CD14-positive monocyte (primary cell): Measurements from ENCODE around the gene TMEM150C. TPM values are rescaled to one million over a fixed set of nuclear protein-coding genes. Genes with fewer than 3 reads are reported as not detected.

Experiments used
- DNase-seq, 3 donors: peaks; one replicate each; pipeline ENCODE4 v3.0.0-alpha.2; 2011 to 2022
- H2AFZ ChIP-seq: 2 replicates; pipeline ENCODE4 v1.6.0; 2012; ENCODE audit warnings: mild to moderate bottlenecking, low read depth, low read length, inconsistent platforms; ENCODE audit not compliant: insufficient read depth, poor library complexity, severe bottlenecking
- H3K27ac ChIP-seq, 2 donors: 1 replicate in 1 of 2; 2 replicates in 1 of 2; pipeline ENCODE4 v1.5.1; 2012 to 2013; ENCODE audit warnings: low read length in 2 of 2, control low read depth in 1 of 2, inconsistent platforms in 1 of 2, low read depth in 1 of 2, mild to moderate bottlenecking in 1 of 2
- H3K27me3 ChIP-seq, 2 donors: one replicate each; pipeline versions ENCODE4 v1.6.0 to v1.6.1; 2011 to 2013; ENCODE audit warnings: low read length in 2 of 2; ENCODE audit not compliant: control insufficient read depth in 2 of 2, insufficient read depth in 2 of 2
- H3K36me3 ChIP-seq, 2 donors: replicated peaks in 1 of 2; 1 replicate in 1 of 2; 2 replicates in 1 of 2; pipeline versions ENCODE4 v1.5.1 to v1.6.1; 2012 to 2013; ENCODE audit warnings: low read length in 2 of 2, control low read depth in 1 of 2, inconsistent platforms in 1 of 2, mild to moderate bottlenecking in 1 of 2; ENCODE audit not compliant: insufficient read depth in 2 of 2, control insufficient read depth in 1 of 2
- H3K4me1 ChIP-seq, 2 donors: 1 replicate in 1 of 2; 2 replicates in 1 of 2; pipeline versions ENCODE4 v1.5.1 to v1.6.1; 2012 to 2013; ENCODE audit warnings: low read length in 2 of 2, control low read depth in 1 of 2, inconsistent platforms in 1 of 2, mild to moderate bottlenecking in 1 of 2, moderate library complexity in 1 of 2; ENCODE audit not compliant: insufficient read depth in 2 of 2, control insufficient read depth in 1 of 2
- H3K4me2 ChIP-seq: replicated peaks from 2 replicates; pipeline ENCODE3; 2012; ENCODE audit warnings: low read length, moderate library complexity, mild to moderate bottlenecking; ENCODE audit not compliant: poor library complexity, severe bottlenecking; ENCODE audit errors: extremely low read depth
- H3K4me3 ChIP-seq, 3 experiments: fragments of 200-600 bp in 1 of 3; sonication (generic) in 1 of 3; replicated peaks in 1 of 3; 1 replicate in 2 of 3; 2 replicates in 1 of 3; pipeline ENCODE4 v1.5.1; 2011 to 2013; ENCODE audit warnings: low read length in 3 of 3, mild to moderate bottlenecking in 3 of 3, control low read depth in 2 of 3, low read depth in 2 of 3, inconsistent platforms in 1 of 3, moderate library complexity in 1 of 3
- H3K79me2 ChIP-seq: 2 replicates; pipeline ENCODE4 v1.6.0; 2012; ENCODE audit warnings: mild to moderate bottlenecking, control low read depth, inconsistent platforms, low read length, moderate library complexity; ENCODE audit not compliant: insufficient read depth
- H3K9ac ChIP-seq: 2 replicates; pipeline ENCODE4 v1.6.0; 2017; ENCODE audit warnings: low read length, mild to moderate bottlenecking; ENCODE audit not compliant: insufficient read depth, poor library complexity, severe bottlenecking
- H3K9me3 ChIP-seq, 2 donors: replicated peaks in 1 of 2; 1 replicate in 1 of 2; 2 replicates in 1 of 2; pipeline versions ENCODE4 v1.5.1 to v1.6.1; 2012 to 2013; ENCODE audit warnings: low read length in 2 of 2, control low read depth in 1 of 2; ENCODE audit not compliant: control insufficient read depth in 1 of 2, insufficient read depth in 1 of 2
- H4K20me1 ChIP-seq: 2 replicates; pipeline ENCODE4 v1.6.0; 2012; ENCODE audit warnings: mild to moderate bottlenecking, low read length, control low read depth, moderate library complexity; ENCODE audit not compliant: insufficient read depth
- H3K27ac Mint-ChIP-seq, 7 donors: one replicate each; pipeline ENCODE4 v1.8.0; 2020; ENCODE audit warnings: mild to moderate bottlenecking in 7 of 7, mixed read lengths in 7 of 7, moderate library complexity in 6 of 7, inconsistent platforms in 2 of 7
- H3K27me3 Mint-ChIP-seq, 3 donors: one replicate each; pipeline ENCODE4 v1.8.0; 2021 to 2022; ENCODE audit warnings: low read depth in 3 of 3, mild to moderate bottlenecking in 3 of 3, mixed read lengths in 3 of 3, moderate library complexity in 3 of 3, inconsistent platforms in 1 of 3
- H3K36me3 Mint-ChIP-seq, 2 donors: one replicate each; pipeline ENCODE4 v1.8.0; 2020; ENCODE audit warnings: mixed read lengths in 2 of 2, inconsistent platforms in 1 of 2, mild to moderate bottlenecking in 1 of 2
- H3K4me1 Mint-ChIP-seq: one replicate; pipeline ENCODE4 v1.8.0; 2020; ENCODE audit warnings: mild to moderate bottlenecking, mixed read lengths
- H3K4me3 Mint-ChIP-seq, 2 donors: one replicate each; pipeline ENCODE4 v1.8.0; 2020; ENCODE audit warnings: mild to moderate bottlenecking in 2 of 2, mixed read lengths in 2 of 2, moderate library complexity in 1 of 2
- H3K9me3 Mint-ChIP-seq, 7 donors: one replicate each; pipeline ENCODE4 v1.8.0; 2020 to 2022; ENCODE audit warnings: mixed read lengths in 7 of 7, mild to moderate bottlenecking in 6 of 7, moderate library complexity in 6 of 7, inconsistent platforms in 2 of 7
- WGBS: methylation state at CpG from one replicate; pipeline ENCODE4 v1.1.5; 2013; ENCODE audit warnings: missing lambda C conversion rate; ENCODE audit not compliant: insufficient coverage; 5-methylcytosine and 5-hydroxymethylcytosine counted together
- intact Hi-C, 2 donors: fragments of 100-400 bp; cut with micrococcal nuclease; formaldehyde crosslinking; loops; one replicate each; pipeline versions ENCODE4 v1.15.0 to v1.15.1; 2023
- polyA plus RNA-seq, 3 donors: library from polyadenylated mRNA; depleted of rRNA in 1 of 3; unstranded in 2 of 3; stranded (reverse) in 1 of 3; fragments of 300-500 nt in 2 of 3; fragments of >200 nt in 1 of 3; fragmentation: Illumina TruSeq in 2 of 3; gene quantifications; 1 replicate in 2 of 3; 2 replicates in 1 of 3; pipeline ENCODE4 v1.2.3, GENCODE V29; 2012 to 2021
- TF ChIP-seq, protein P1 (sequence below): fragments of 200-600 bp; IDR thresholded peaks from one replicate; pipeline ENCODE4 v1.8.0; 2022; ENCODE audit warnings: antibody characterized with exemption, mild to moderate bottlenecking

Gene TMEM150C
- polyA plus RNA-seq, 3 donors: not detected

DNA sequence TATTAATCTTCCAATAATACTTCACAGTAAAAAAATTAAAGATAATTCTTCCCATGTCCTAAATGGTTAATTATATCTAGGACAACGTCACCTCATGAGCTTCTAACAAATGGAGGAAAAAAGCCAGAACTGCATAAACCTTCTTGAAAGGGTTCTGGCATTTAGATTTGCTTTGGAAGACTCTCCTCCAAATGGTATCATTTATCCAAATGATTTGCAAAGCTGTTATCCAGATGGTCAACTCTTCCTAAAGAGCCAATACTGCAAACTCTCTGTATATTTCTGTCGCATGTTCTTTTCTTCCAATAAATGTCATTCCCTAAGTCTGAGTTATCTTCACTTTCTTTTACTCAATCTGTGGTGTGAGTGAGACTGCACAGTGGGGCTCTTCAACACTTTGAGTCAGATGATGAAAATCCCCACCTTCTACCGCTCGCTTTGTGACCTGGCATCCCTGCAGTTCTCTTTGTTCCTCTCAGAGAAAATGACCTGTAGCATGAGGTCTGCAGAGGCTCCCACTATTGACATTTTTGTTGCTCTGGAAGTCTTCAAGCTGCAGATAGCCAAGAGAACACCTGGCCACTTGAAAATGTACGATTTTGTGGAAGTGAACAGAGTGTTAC, 52.9 kb downstream of the TMEM150C start:
- Mint-ChIP-seq H3K36me3 (no peaks in the 10 kb centered on the region), H3K9me3 (peaks cover 0 to 10% (median 0%) of the 10 kb centered on the region in 7 donors), H3K27me3 (peaks cover 0 to 2% (median 2%) of the 10 kb centered on the region in 3 donors), H3K27ac (no peak overlapping the region), H3K4me1 (no peaks in the 10 kb centered on the region), H3K4me3 (no peak overlapping the region)
- H3K4me1 ChIP-seq: no peaks in the 10 kb centered on the region
- no peak overlapping the region for H3K4me2 ChIP-seq
- no peaks in the 10 kb centered on the region for H3K36me3 ChIP-seq
- 90% methylated on average over 2 of the region's 5 CpGs for WGBS
- H3K9me3 ChIP-seq: no peaks in the 10 kb centered on the region
- no peaks in the 10 kb centered on the region for H3K27me3 ChIP-seq
- intact Hi-C loops: no loop called here
- H3K79me2 ChIP-seq: no peaks in the 10 kb centered on the region
- no peaks in the 10 kb centered on the region for H4K20me1 ChIP-seq
- no peak for DNase-seq
- no peak overlapping the region for H3K4me3 ChIP-seq
- no peak overlapping the region for H3K27ac ChIP-seq
- TF ChIP-seq, protein P1, sequence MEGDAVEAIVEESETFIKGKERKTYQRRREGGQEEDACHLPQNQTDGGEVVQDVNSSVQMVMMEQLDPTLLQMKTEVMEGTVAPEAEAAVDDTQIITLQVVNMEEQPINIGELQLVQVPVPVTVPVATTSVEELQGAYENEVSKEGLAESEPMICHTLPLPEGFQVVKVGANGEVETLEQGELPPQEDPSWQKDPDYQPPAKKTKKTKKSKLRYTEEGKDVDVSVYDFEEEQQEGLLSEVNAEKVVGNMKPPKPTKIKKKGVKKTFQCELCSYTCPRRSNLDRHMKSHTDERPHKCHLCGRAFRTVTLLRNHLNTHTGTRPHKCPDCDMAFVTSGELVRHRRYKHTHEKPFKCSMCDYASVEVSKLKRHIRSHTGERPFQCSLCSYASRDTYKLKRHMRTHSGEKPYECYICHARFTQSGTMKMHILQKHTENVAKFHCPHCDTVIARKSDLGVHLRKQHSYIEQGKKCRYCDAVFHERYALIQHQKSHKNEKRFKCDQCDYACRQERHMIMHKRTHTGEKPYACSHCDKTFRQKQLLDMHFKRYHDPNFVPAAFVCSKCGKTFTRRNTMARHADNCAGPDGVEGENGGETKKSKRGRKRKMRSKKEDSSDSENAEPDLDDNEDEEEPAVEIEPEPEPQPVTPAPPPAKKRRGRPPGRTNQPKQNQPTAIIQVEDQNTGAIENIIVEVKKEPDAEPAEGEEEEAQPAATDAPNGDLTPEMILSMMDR: no peak
- no peak overlapping the region for H2AFZ ChIP-seq
- no peak overlapping the region for H3K9ac ChIP-seq

DNA sequence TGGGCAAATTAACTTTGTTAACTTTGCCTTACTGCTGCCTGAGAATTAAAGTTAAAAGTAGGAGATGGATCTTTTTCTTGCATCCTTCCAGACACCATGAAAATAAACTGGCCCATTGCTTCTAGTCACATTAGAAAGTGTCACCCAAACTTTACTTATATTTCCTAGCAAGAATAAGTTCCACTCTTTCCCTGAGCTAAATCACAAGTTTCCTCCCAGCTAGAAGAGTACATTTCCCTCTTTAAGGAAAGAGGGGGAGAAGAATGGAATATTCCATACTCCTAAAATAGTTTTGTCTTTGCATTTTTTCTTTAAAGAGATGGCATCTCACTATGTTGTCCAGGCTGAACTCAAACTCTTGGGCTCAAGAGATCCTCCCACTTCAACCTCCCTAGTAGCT, 53.8 kb downstream of the TMEM150C start:
- peaks cover 0 to 9% (median 0%) of the 10 kb centered on the region in 7 donors for H3K9me3 Mint-ChIP-seq
- no peaks in the 10 kb centered on the region for H3K79me2 ChIP-seq
- TF ChIP-seq, protein P1: no peak
- no peaks in the 10 kb centered on the region for H4K20me1 ChIP-seq
- H3K9ac ChIP-seq: no peak overlapping the region
- no peak overlapping the region for H3K4me3 Mint-ChIP-seq
- no peaks in the 10 kb centered on the region for H3K9me3 ChIP-seq
- H3K27ac ChIP-seq: no peak overlapping the region
- no peak overlapping the region for H3K4me2 ChIP-seq
- no peak overlapping the region for H3K27ac Mint-ChIP-seq
- H3K27me3 Mint-ChIP-seq: peaks cover 2 to 3% (median 2%) of the 10 kb centered on the region in 3 donors
- no peaks in the 10 kb centered on the region for H3K4me1 ChIP-seq
- no peak overlapping the region for H2AFZ ChIP-seq
- no peaks in the 10 kb centered on the region for H3K36me3 ChIP-seq
- no peaks in the 10 kb centered on the region for H3K4me1 Mint-ChIP-seq
- no peaks in the 10 kb centered on the region for H3K36me3 Mint-ChIP-seq
- intact Hi-C loops: no loop called here
- H3K27me3 ChIP-seq: no peaks in the 10 kb centered on the region
- H3K4me3 ChIP-seq: no peak overlapping the region
- DNase-seq: no peak
